SU-DHL-6 (cell line): ENCODE measurements around the gene TNFRSF1B.

Source experiments
- H2AFZ ChIP-seq: fragments of 200-600 bp; sonication (generic); 2 replicates; pipeline ENCODE4 v1.6.1; 2014; ENCODE audit warnings: low read depth, mild to moderate bottlenecking, moderate library complexity, mixed read lengths, antibody characterized with exemption, low read length; ENCODE audit not compliant: severe bottlenecking
- H3F3A ChIP-seq: fragments of 200-600 bp; shearing (Covaris generic); 2 replicates; pipeline ENCODE4 v1.6.0; 2016; ENCODE audit warnings: antibody characterized with exemption, mild to moderate bottlenecking; ENCODE audit not compliant: insufficient read depth
- H3K27ac ChIP-seq: fragments of 200-600 bp; sonication (generic); 2 replicates; pipeline ENCODE4 v1.5.1; 2016; ENCODE audit warnings: low read depth, mild to moderate bottlenecking, low read length, moderate library complexity, mixed read lengths
- H3K27me3 ChIP-seq: fragments of 200-600 bp; sonication (generic), shearing (Covaris generic); 2 replicates; pipeline ENCODE4 v1.6.0; 2014; ENCODE audit warnings: mild to moderate bottlenecking, low read length
- H3K36me3 ChIP-seq: fragments of 200-600 bp; sonication (generic); 2 replicates; pipeline ENCODE4 v1.6.1; 2014; ENCODE audit warnings: mild to moderate bottlenecking, low read length, mixed read lengths
- H3K4me2 ChIP-seq: fragments of 300-600, 200-600 bp; shearing (Covaris generic), sonication (generic); 2 replicates; pipeline ENCODE4 v1.6.0; 2014; ENCODE audit warnings: low read length, low read depth, mild to moderate bottlenecking; ENCODE audit not compliant: poor library complexity, severe bottlenecking
- H3K4me3 ChIP-seq: fragments of 200-600 bp; sonication (generic); 2 replicates; pipeline ENCODE4 v1.5.1; 2014; ENCODE audit warnings: antibody characterized with exemption, low read length, mild to moderate bottlenecking, mixed read lengths; ENCODE audit not compliant: insufficient read depth, poor library complexity, severe bottlenecking
- H3K79me2 ChIP-seq: fragments of 200-600 bp; sonication (generic); 2 replicates; pipeline ENCODE4 v1.6.1; 2014; ENCODE audit warnings: mild to moderate bottlenecking, low read length, moderate library complexity; ENCODE audit not compliant: insufficient read depth
- H3K9ac ChIP-seq: fragments of 200-600 bp; sonication (generic); 2 replicates; pipeline ENCODE4 v1.7.0; 2014; ENCODE audit warnings: mild to moderate bottlenecking, low read length
- H3K9me2 ChIP-seq: fragments of 200-600 bp; sonication (generic); replicated peaks from 2 replicates; pipeline ENCODE4 v1.6.1; 2014; ENCODE audit warnings: low read length; ENCODE audit not compliant: insufficient read depth
- H3K9me3 ChIP-seq: fragments of 200-600 bp; sonication (generic); 2 replicates; pipeline ENCODE4 v1.6.1; 2014; ENCODE audit warnings: low read length, mixed read lengths; ENCODE audit not compliant: insufficient read depth
- H4K20me1 ChIP-seq: fragments of 200-600 bp; sonication (generic); 2 replicates; pipeline ENCODE4 v1.6.1; 2014; ENCODE audit warnings: low read depth, mild to moderate bottlenecking, antibody characterized with exemption, low read length, moderate library complexity, mixed read lengths
- EZH2phosphoT487 ChIP-seq: fragments of 200-600 bp; sonication (generic), shearing (Covaris generic); conservative IDR thresholded peaks from 2 replicates; pipeline ENCODE4 v1.6.1; 2018; ENCODE audit warnings: mild to moderate bottlenecking, antibody characterized with exemption, low read length, moderate library complexity, mixed read lengths
- TF ChIP-seq, protein P1 (sequence below): fragments of 200-600 bp; sonication (generic); IDR thresholded peaks from one replicate; pipeline ENCODE4 v1.5.1; 2017; ENCODE audit warnings: antibody characterized with exemption, mild to moderate bottlenecking, low read length, moderate library complexity; ENCODE audit not compliant: insufficient read depth, poor library complexity, severe bottlenecking

The TNFRSF1B gene

DNA sequence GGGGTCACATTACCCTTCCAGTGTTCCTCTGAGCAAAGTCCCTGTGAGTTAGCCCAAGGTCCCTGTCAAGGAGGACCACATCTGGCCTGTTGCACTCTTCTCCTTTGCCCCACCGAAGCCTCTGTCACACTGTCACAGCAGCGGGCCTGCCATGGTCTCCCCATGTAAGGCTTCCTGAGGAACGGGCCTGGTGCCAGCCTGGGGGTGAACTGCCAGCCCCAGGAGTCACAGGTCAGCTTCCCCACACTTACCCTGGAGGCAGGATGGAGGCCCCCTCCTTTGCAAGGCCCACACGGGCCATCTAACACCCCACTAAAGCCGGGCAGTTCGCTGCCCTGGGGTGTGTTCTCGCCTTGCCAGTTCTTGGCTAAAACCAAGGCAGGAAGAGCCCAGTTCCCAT, 14.1 kb downstream of the TNFRSF1B start:
- Histone ChIP-seq H3K4me2 (no peak overlapping the region), H3K9me3 (no peaks in the 10 kb centered on the region), H3K4me3 (no peak overlapping the region), H3K36me3 (no peaks in the 10 kb centered on the region), H3K79me2 (no peaks in the 10 kb centered on the region), H3F3A (no peaks in the 10 kb centered on the region), H3K27me3 (no peaks in the 10 kb centered on the region), H2AFZ (no peak overlapping the region), H3K9ac (no peak overlapping the region), H4K20me1 (no peaks in the 10 kb centered on the region), H3K27ac (no peak overlapping the region), H3K9me2 (no peaks in the 10 kb centered on the region)
- no peak for TF ChIP-seq EZH2phosphoT487
- TF ChIP-seq, protein P1, sequence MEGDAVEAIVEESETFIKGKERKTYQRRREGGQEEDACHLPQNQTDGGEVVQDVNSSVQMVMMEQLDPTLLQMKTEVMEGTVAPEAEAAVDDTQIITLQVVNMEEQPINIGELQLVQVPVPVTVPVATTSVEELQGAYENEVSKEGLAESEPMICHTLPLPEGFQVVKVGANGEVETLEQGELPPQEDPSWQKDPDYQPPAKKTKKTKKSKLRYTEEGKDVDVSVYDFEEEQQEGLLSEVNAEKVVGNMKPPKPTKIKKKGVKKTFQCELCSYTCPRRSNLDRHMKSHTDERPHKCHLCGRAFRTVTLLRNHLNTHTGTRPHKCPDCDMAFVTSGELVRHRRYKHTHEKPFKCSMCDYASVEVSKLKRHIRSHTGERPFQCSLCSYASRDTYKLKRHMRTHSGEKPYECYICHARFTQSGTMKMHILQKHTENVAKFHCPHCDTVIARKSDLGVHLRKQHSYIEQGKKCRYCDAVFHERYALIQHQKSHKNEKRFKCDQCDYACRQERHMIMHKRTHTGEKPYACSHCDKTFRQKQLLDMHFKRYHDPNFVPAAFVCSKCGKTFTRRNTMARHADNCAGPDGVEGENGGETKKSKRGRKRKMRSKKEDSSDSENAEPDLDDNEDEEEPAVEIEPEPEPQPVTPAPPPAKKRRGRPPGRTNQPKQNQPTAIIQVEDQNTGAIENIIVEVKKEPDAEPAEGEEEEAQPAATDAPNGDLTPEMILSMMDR = no peak

DNA sequence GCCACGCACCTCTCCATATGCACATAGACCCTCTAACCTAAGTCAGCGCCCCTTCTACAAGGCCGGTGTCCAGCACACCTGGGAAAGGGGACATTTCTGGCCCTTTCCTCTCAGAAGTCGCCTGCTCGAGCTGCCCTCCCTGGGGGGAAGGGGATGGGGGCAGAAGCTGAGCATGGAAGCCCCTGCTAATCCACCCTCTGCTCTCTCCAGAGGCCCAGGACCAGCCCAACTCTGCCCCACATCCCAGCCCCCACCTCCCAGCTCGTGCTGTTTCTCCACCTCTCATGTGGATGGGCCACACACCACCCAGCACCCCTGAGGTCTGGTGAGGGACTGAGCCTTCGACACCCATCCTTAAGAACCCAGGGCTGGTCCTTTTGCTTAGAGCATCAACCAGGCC, 14.8 kb downstream of the TNFRSF1B start:
- no peaks in the 10 kb centered on the region for H3K9me3 ChIP-seq
- H3K4me2 ChIP-seq = no peak overlapping the region

DNA sequence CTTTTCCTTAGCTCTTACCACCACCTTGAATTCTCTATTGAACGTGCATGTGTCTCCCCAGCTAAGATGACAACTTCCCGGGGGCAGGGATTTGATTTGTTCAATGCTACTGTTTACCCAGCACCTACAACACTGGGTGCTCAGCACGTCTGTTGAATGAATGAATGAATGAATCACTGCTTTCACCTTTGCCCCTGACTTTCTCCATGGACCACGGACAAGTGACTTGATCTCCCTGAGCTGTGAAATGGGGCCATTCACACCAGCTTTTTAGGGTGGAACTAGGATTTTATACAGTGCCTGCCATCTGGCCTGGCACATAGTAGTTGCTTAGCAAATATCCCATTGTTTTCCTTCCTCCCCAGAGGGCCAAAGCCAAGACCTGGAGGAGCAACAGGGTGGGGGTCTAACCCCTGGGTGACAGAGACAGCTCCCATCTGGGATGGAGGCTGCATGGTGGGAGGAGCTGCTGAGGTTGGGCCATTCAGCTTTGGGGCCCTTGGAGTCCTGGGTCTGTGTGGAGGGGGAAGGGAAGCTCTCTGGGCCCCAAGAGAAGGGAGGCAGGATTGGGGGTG, 15.7 kb downstream of the TNFRSF1B start:
- no peaks in the 10 kb centered on the region for H3K9me3 ChIP-seq
- TF ChIP-seq, protein P1 = no peak
- no peak overlapping the region for H3K27ac ChIP-seq
- H3K79me2 ChIP-seq = no peaks in the 10 kb centered on the region
- H4K20me1 ChIP-seq = no peaks in the 10 kb centered on the region
- no peak overlapping the region for H2AFZ ChIP-seq
- H3F3A ChIP-seq = no peaks in the 10 kb centered on the region
- no peak overlapping the region for H3K4me2 ChIP-seq
- H3K4me3 ChIP-seq = no peak overlapping the region
- H3K36me3 ChIP-seq = no peaks in the 10 kb centered on the region
- H3K9ac ChIP-seq = no peak overlapping the region
- no peaks in the 10 kb centered on the region for H3K27me3 ChIP-seq
- H3K9me2 ChIP-seq = no peaks in the 10 kb centered on the region

More for the DNA sequence above, 14.8 kb downstream of the TNFRSF1B start:
- no peak for TF ChIP-seq EZH2phosphoT487
- TF ChIP-seq, protein P1 = no peak
- H4K20me1 ChIP-seq = no peaks in the 10 kb centered on the region
- H3K9me2 ChIP-seq = no peaks in the 10 kb centered on the region
- H3K27me3 ChIP-seq = no peaks in the 10 kb centered on the region
- H3K36me3 ChIP-seq = no peaks in the 10 kb centered on the region
- no peak overlapping the region for H2AFZ ChIP-seq
- no peaks in the 10 kb centered on the region for H3F3A ChIP-seq
- no peak overlapping the region for H3K4me3 ChIP-seq
- no peak overlapping the region for H3K9ac ChIP-seq
- H3K79me2 ChIP-seq = no peaks in the 10 kb centered on the region
- no peak overlapping the region for H3K27ac ChIP-seq
